Pancreas (tissue), 10 donors: ENCODE measurements around the gene CRHR1. TPM values are rescaled to one million over a fixed set of nuclear protein-coding genes. Genes with fewer than 3 reads are reported as not detected.

Experiments used
- ATAC-seq, 4 donors: fragments of 200-7000 bp; cut with Tn5 transposase; one replicate each; pipeline versions ENCODE4 v1.8.0 to v1.9.1; 2020; ENCODE audit warnings: mild to moderate bottlenecking in 4 of 4, moderate library complexity in 4 of 4
- DNase-seq, 6 donors: peaks; one replicate each; pipeline ENCODE4 v3.0.0-alpha.2; 2020
- FAIRE-seq: peaks from 2 replicates; lab custom pipeline; 2012; peaks lifted over from hg19 to GRCh38; lab: Jason Lieb, UNC
- H3K27ac ChIP-seq, 4 donors: fragments of 200-600 bp; sonication (generic); 1 replicate in 3 of 4; 2 replicates in 1 of 4; pipeline versions ENCODE4 v1.5.0 to v1.8.0; 2020
- H3K27me3 ChIP-seq, 4 donors: fragments of 200-600 bp; one replicate each; pipeline ENCODE4 v1.8.0; 2021
- H3K36me3 ChIP-seq, 3 donors: fragments of 200-600 bp; sonication (generic) in 1 of 3; one replicate each; pipeline versions ENCODE4 v1.5.0 to v1.8.0; 2020 to 2021
- H3K4me1 ChIP-seq, 3 donors: fragments of 200-600 bp; one replicate each; pipeline ENCODE4 v1.8.0; 2021
- H3K4me3 ChIP-seq, 4 donors: fragments of 200-600 bp; sonication (generic) in 2 of 4; one replicate each; pipeline versions ENCODE4 v1.5.0 to v1.8.0; 2020 to 2021
- H3K9me3 ChIP-seq, 4 donors: fragments of 200-600 bp; one replicate each; pipeline ENCODE4 v1.8.0; 2021
- WGBS, 2 donors: extraction: QIAGEN DNeasy Blood & Tissue Kit; methylation state at CpG; one replicate each; pipeline ENCODE4 v1.1.7; 2013; 5-methylcytosine and 5-hydroxymethylcytosine counted together
- intact Hi-C, 3 donors: fragments of 100-400 bp; cut with DNase I; formaldehyde crosslinking; loops; one replicate each; pipeline versions ENCODE4 v1.11.1 to v1.14.2; 2022
- polyA plus RNA-seq, 2 donors: library from polyadenylated mRNA; stranded (reverse); fragments of 200-250 nt; gene quantifications; one replicate each; pipeline ENCODE4 v1.2.3, GENCODE V29; 2013
- total RNA-seq, 6 donors: library from RNA; stranded (reverse); fragmentation: NEBNext Ultra II Directional in 4 of 6; extraction: Animal tissue kit (Norgen Biotek cat#: 25700) in 4 of 6; gene quantifications; one replicate each; pipeline versions ENCODE4 v1.2.1 to v1.2.4, GENCODE V29; 2021 to 2023
- TF ChIP-seq, protein P1 (sequence below), 4 donors: fragments of 200-600 bp; sonication (generic) in 3 of 4; IDR thresholded peaks; one replicate each; pipeline versions ENCODE4 v1.5.0 to v1.8.0; 2021; ENCODE audit warnings: antibody characterized with exemption in 4 of 4
- donor health status: healthy with polysubstance abuse.
- donor health status: DM: no; HTN: no; CAD: no; lungs with moderate emphysema.
- donor health status: DM: no; HTN: no; CAD: no.
- donor health status: control.
- donor health status: control.
- donor health status: Bipolar disorder and iron deficiency.
- donor health status: DM: yes; HTN: yes; CAD: no.
- donor health status: DM: no; HTN: no; CAD: no.
- donor health status: DM: no; HTN: no; CAD: no.
- donor health status: DM: yes; HTN: yes; CAD: no.

Gene CRHR1
- total and polyA plus RNA-seq, 8 donors: 0.13 to 0.31 TPM; not detected in 6

DNA sequence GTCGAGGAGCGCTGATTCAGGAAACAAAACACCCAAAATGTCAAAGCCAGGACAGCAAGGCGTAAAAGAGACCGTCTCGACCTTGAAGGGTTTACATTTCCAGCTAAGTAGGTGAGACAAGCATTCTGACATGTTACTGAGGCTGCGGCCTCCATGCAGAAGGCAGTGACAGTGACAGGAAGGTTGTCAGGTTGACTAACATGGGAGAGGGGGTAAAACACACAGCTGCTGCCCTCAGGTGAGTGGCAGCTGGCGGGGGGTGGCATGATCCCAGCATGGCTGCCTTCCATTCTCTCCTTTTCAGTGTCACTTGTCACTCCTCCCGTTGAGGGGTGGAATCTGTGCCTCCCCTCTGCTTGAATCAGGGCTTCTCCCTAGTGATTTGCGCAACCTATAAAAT lies 31.9 kb upstream of the CRHR1 start:
- no peaks in the 10 kb centered on the region for H3K4me1 ChIP-seq
- no peak for DNase-seq
- no peaks in the 10 kb centered on the region for H3K36me3 ChIP-seq
- H3K4me3 ChIP-seq: no peak overlapping the region
- FAIRE-seq: no peak
- intact Hi-C loops: loop anchor here in 1 of 3 donors (5.0 kb wide), 1 partner anchor 60 kb away; no protein-coding TSS in a partner anchor
- H3K27ac ChIP-seq: no peak overlapping the region
- ATAC-seq: no peak
- TF ChIP-seq, protein P1, sequence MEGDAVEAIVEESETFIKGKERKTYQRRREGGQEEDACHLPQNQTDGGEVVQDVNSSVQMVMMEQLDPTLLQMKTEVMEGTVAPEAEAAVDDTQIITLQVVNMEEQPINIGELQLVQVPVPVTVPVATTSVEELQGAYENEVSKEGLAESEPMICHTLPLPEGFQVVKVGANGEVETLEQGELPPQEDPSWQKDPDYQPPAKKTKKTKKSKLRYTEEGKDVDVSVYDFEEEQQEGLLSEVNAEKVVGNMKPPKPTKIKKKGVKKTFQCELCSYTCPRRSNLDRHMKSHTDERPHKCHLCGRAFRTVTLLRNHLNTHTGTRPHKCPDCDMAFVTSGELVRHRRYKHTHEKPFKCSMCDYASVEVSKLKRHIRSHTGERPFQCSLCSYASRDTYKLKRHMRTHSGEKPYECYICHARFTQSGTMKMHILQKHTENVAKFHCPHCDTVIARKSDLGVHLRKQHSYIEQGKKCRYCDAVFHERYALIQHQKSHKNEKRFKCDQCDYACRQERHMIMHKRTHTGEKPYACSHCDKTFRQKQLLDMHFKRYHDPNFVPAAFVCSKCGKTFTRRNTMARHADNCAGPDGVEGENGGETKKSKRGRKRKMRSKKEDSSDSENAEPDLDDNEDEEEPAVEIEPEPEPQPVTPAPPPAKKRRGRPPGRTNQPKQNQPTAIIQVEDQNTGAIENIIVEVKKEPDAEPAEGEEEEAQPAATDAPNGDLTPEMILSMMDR (IDR thresholded peaks at IDR 0.05): no peak
- no peaks in the 10 kb centered on the region for H3K27me3 ChIP-seq
- WGBS, 2 donors: 74 to 82% methylated on average over 9 of the region's 9 CpGs
- no peaks in the 10 kb centered on the region for H3K9me3 ChIP-seq

- no peaks in the 10 kb centered on the region for H3K9me3 ChIP-seq
- intact Hi-C loops: loop anchor here in 1 of 3 donors (5.0 kb wide), 1 partner anchor 59 kb away; no protein-coding TSS in a partner anchor
- H3K27ac ChIP-seq: no peak overlapping the region
- no peak for ATAC-seq
- no peak overlapping the region for H3K4me3 ChIP-seq
- 41 to 43% methylated on average over 6 to 7 of the region's 7 CpGs for WGBS, 2 donors
- H3K4me1 ChIP-seq: no peaks in the 10 kb centered on the region
- no peak for FAIRE-seq
- DNase-seq: no peak
- no peaks in the 10 kb centered on the region for H3K36me3 ChIP-seq
- no peaks in the 10 kb centered on the region for H3K27me3 ChIP-seq
- TF ChIP-seq, protein P1 (IDR thresholded peaks at IDR 0.05): no peak
Observed at GRCh38 chr17:45753645-45754225, 30.4 kb upstream of the CRHR1 start.

DNA sequence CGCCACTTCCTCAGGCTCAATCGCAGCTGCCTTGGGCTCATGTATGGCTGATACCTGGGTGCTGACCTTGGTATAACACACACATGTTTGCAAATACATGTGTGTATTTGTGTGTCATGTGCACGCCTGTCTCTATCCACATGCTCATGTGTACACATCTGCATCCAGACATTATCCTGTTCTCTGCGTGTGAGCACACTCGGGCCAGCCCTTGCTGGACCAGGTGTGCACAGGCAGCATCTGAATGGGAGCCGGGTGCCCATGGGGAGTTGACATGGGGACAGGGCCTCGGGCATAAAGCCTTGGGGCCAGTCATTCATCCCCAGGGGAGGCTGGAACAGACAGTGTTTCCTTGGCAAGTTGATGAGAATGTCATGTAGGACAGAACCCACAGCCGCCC lies 29.1 kb upstream of the CRHR1 start:
- Histone ChIP-seq H3K27me3 (no peaks in the 10 kb centered on the region), H3K4me3 (no peak overlapping the region), H3K4me1 (no peaks in the 10 kb centered on the region), H3K27ac (no peak overlapping the region), H3K9me3 (no peaks in the 10 kb centered on the region), H3K36me3 (no peaks in the 10 kb centered on the region)
- DNase-seq (no peak), ATAC-seq (no peak), FAIRE-seq (no peak)
- intact Hi-C loops: no loop called here
- WGBS, 2 donors: 71 to 84% methylated on average over 8 of the region's 8 CpGs
- TF ChIP-seq, protein P1 (IDR thresholded peaks at IDR 0.05): no peak

GRCh38 chr17:45756266-45756991 lies 27.7 kb upstream of the CRHR1 start:
- Histone ChIP-seq H3K27ac (no peak overlapping the region), H3K36me3 (no peaks in the 10 kb centered on the region), H3K4me3 (no peak overlapping the region), H3K9me3 (no peaks in the 10 kb centered on the region), H3K27me3 (no peaks in the 10 kb centered on the region), H3K4me1 (no peaks in the 10 kb centered on the region)
- no peak for FAIRE-seq
- DNase-seq: peak in 1 of 6 donors; percentile 27
- WGBS, 2 donors: 42 to 53% methylated on average over 12 of the region's 12 CpGs
- intact Hi-C loops: no loop called here
- TF ChIP-seq, protein P1 (IDR thresholded peaks at IDR 0.05): no peak
- ATAC-seq: no peak
